LHCN-M2 (cell line): ENCODE measurements around the gene PRKN. TPM values are rescaled to one million over a fixed set of nuclear protein-coding genes. Genes with fewer than 3 reads are reported as not detected.
A peak's percentile ranks its signal among the peaks of the same experiment; 100 is the strongest.

Source experiments
- DNase-seq: peaks from one replicate; pipeline ENCODE4 v3.0.0-alpha.2; 2012; ENCODE audit warnings: low read depth
- total RNA-seq: library from RNA; depleted of rRNA; stranded (reverse); fragments of >200 nt; gene quantifications from 2 replicates; pipeline ENCODE4 v1.2.3, GENCODE V29; 2014

The PRKN gene
- total RNA-seq, 1 experiment from 2014 or later: 2.4 TPM

DNA sequence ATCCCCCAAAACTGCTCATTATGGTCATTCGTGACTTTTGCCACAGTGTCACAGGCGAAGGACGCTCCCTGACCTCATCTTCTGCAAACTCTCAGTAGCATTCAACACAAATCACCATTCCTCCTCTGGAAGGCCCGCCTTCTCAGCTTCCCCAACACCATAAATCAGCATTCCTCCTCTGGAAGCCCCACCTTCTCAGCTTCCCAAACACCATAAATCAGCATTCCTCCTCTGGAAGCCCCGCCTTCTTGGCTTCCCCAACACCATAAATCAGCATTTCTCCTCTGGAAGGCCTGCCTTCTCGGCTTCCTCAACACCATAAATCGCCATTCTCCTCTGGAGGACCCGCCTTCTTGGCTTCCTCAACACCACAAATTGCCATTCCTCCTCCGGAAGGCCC is 1165.7 kb downstream of the PRKN start:
- DNase-seq: no peak

GRCh38 chr6:161557333-161558107 is 1170.0 kb downstream of the PRKN start:
- no peak for DNase-seq

- DNase-seq: no peak
These were observed 1172.7 kb downstream of the PRKN start for GRCh38 chr6:161554883-161555282.

GRCh38 chr6:161549977-161550655 is 1177.5 kb downstream of the PRKN start:
- DNase-seq: no peak

GRCh38 chr6:161548713-161549296 is 1178.8 kb downstream of the PRKN start:
- DNase-seq: no peak

GRCh38 chr6:161547617-161548016 is 1179.9 kb downstream of the PRKN start:
- DNase-seq: peak; percentile 28

DNA sequence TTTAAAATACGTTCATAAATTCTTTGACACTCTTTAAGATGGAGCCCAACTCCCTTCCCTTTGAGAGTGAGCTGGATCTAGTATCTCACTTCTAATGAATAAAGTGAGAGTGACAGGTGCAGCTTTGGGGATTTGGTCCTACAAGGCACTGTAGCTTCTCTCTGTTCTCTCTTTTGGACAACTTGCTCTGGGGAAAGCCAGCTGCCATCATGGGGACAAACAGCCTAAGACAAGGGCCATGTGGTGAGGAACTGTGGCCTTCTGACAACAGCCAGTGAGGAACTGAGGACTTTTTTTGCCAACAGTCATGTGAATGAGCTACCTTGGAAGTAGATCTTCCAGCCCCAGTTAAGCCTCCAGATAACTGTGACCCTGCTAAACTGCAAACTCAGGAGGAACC is 1180.9 kb downstream of the PRKN start:
- DNase-seq: no peak

- DNase-seq: no peak
These were observed 1181.8 kb downstream of the PRKN start for GRCh38 chr6:161545741-161546140.

DNA sequence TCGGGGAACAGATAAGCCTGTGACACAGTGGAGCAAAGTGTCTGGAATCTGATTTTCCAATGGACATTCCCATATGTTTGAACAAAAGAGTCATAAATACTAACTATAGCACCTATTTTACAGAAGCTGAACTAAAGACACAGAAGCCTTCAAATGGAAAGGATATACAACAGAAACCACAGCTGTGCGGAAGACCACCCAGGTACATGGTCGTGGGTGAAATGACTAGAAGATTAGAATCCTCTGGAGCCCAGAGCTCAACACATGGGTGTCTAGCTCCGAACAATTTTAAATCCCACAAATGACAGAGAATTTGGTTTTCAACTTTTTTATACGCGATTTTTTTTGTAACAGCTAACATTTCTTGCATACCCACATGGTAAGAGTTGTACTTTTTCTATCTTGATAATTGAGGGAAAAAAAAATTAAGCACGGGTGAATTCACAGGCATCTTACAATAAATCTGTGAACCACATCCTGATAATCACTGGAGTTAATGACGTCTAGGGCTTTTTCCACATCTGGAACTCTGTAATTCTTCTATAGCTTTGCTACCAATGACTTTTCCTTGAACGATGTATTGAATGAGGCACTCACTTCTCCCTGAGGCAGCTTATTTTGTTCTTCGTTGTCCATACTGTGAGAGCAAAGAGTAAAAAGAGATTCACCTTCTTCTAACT is 1182.6 kb downstream of the PRKN start:
- DNase-seq: no peak

- DNase-seq: no peak
These were observed 1183.8 kb downstream of the PRKN start for GRCh38 chr6:161543684-161544309.

- peak; percentile 79 for DNase-seq
These were observed 1185.1 kb downstream of the PRKN start for GRCh38 chr6:161542346-161542980.

DNA sequence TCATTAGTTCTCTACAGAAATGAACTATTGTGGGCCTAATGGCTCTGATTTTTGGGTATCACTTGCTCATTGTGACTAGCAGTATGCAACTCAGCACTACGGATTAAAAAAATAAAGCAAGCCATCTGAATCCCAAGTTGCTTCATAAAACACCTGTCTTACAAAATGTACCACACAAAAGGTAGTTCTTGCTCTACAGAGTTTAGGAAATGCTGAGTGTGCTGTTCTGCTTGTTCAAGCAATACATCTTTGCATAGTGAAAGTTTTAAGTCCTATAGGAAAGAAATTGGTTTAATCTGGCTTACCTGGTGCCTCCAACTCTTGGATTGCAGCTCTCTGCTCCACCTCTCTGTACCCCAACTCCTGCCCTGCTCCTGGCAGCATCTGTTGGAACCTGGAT is 1187.0 kb downstream of the PRKN start:
- no peak for DNase-seq

DNA sequence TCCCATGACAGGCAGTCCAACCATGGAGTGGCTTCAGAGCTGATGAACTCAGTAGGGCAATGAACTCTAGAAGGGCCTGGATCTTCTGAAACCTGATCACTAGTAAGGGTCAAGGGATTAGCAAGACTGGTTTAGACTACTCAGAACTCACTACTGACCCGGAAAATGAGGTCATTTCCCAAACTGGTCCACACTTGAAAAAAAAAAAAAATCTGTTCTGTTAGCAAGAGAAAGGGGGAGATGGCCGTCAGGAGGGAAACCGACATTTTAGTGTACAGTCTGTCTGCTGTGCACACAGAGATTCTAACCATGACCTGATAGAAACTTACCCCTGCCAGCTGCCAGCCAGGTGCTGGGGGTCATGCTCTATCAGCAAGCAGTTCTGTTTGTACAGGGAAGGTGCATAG is 1191.3 kb downstream of the PRKN start:
- DNase-seq: peak; percentile 67

DNA sequence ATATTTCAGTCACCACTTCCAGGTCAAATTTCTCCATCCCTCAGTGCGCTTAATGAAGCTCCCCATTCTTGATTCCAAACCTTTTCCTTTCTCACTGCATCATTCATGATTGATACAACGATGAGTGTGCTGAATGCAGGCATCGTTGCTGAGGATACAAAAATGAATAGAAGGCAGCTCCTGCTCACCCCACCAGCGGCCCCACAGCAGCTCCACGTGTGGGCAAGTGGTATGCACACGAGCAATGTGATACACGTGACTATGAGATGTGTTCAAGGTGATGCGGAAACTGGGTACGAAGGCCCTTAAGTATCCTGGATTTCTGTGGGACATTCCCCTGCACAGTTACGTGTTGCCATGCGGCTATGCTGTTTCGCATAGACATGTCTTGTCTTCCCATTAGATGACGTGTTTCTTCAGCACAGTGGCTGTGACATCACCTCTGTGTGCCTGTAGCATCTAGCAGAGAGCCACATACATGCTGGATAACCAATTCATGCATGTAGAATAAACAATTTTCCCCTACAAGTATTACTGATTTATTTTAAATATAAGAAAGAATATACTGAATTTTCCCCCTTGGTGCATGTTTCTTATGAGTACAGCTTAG is 1193.2 kb downstream of the PRKN start:
- DNase-seq: no peak

DNA sequence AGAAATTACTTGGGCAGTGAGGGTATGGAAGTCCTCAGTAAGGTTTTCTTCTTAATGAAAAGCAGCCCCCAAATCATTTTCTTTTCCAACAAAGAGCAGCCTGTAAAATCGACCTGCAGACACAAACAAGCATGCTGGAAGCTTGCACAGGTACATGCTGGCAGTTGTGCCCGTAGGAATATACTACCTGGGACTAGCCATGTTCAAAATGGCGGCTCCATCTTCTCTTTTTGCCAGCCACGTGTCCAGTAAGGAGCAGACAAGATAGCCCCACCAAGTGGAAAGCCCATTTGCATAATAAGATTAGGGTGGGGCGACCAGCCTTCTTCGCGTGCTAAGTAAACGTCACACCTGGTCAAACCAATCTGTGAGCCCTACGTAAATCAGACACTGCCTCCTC is 1194.3 kb downstream of the PRKN start:
- DNase-seq: no peak

- no peak for DNase-seq
These were observed 1195.0 kb downstream of the PRKN start for GRCh38 chr6:161532536-161532935.

- DNase-seq: no peak
These were observed 1200.8 kb downstream of the PRKN start for GRCh38 chr6:161526794-161527193.

DNA sequence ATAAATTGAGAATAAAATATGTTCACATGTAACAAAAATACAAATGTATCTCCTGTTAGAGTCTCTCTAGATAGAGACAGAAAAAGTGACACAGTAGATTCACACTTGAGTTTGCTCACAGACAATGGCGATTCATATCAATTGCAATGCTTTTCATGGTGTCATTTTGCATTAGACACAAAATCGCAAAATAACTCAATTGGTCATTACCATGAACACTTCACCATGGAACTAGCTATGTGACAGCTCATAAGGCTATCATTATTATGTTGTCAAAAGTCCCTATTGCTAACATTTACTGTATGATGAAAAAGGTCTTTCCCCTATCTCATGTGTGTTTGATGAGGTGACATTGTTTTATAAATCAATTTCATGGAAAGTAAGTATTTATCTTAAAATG is 1204.2 kb downstream of the PRKN start:
- DNase-seq: no peak

GRCh38 chr6:161522276-161522675 is 1205.3 kb downstream of the PRKN start:
- no peak for DNase-seq

GRCh38 chr6:161511447-161512095 is 1216.0 kb downstream of the PRKN start:
- DNase-seq: no peak
